PC-3 (cell line): ENCODE measurements around the gene RIPOR3.

Experiments
- EZH2phosphoT487 ChIP-seq: fragments of 300-600 bp; sonication (generic); IDR thresholded peaks from 2 replicates; pipeline ENCODE4 v1.6.1; 2018; ENCODE audit warnings: mild to moderate bottlenecking, antibody characterized with exemption, low read length, borderline replicate concordance
- TF ChIP-seq, protein P1 (sequence below): fragments of 300-600 bp; sonication (generic); conservative IDR thresholded peaks from 2 replicates; pipeline ENCODE4 v1.5.1; 2017; ENCODE audit warnings: antibody characterized with exemption, low read depth, mild to moderate bottlenecking, low read length

DNA sequence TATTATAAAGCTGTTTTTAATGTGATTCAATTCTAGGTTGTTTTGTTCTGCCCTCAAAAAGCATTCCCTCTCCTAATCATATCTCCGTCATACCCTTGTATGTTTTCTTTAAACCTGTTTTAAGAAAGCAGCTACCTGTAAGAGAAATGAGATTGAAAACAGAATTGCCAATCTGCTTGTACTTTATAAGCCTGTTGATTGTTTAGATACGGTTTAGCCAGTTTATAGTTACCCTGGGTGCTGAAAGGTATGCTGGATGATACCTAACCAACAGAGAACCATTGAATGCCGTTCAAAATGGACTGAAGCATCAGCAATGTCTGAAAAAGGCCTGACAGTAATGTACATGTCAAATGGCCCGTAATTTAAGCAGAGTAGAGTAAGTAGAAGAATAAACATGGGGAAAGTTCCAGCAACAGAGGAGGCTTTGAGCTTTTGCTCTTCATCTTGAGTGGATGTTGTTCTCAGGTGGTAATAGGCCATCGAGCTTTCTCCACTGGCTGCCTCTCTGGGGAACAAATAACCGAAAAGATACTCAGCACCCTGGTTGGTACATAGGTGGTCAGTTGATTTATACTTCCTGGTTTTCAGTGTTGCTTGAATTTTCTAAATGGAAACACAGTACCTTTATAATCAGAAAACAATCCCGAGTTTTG is 153.7 kb downstream of the RIPOR3 start:
- TF ChIP-seq, protein P1, sequence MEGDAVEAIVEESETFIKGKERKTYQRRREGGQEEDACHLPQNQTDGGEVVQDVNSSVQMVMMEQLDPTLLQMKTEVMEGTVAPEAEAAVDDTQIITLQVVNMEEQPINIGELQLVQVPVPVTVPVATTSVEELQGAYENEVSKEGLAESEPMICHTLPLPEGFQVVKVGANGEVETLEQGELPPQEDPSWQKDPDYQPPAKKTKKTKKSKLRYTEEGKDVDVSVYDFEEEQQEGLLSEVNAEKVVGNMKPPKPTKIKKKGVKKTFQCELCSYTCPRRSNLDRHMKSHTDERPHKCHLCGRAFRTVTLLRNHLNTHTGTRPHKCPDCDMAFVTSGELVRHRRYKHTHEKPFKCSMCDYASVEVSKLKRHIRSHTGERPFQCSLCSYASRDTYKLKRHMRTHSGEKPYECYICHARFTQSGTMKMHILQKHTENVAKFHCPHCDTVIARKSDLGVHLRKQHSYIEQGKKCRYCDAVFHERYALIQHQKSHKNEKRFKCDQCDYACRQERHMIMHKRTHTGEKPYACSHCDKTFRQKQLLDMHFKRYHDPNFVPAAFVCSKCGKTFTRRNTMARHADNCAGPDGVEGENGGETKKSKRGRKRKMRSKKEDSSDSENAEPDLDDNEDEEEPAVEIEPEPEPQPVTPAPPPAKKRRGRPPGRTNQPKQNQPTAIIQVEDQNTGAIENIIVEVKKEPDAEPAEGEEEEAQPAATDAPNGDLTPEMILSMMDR = no peak
- no peak for TF ChIP-seq EZH2phosphoT487
